Right renal pelvis (tissue), 4 donors: ENCODE results near the gene GPR45. TPM values are rescaled to one million over a fixed set of nuclear protein-coding genes. Genes with fewer than 3 reads are reported as not detected.

ENCODE experiments used
- DNase-seq, 4 donors: peaks; one replicate each; pipeline ENCODE4 v3.0.0-alpha.2; 2013; ENCODE audit warnings: low read depth in 4 of 4, low spot score in 3 of 4, missing footprints in 1 of 4
- polyA plus RNA-seq, 4 donors: library from polyadenylated mRNA; unstranded; fragments of 120-200 nt; gene quantifications; one replicate each; pipeline ENCODE4 v1.2.1, GENCODE V29; 2013; ENCODE audit not compliant: insufficient read length in 4 of 4

The GPR45 gene
- polyA plus RNA-seq, 4 donors: 0.08 to 0.19 (median 0.13) TPM; not detected in 1

DNA sequence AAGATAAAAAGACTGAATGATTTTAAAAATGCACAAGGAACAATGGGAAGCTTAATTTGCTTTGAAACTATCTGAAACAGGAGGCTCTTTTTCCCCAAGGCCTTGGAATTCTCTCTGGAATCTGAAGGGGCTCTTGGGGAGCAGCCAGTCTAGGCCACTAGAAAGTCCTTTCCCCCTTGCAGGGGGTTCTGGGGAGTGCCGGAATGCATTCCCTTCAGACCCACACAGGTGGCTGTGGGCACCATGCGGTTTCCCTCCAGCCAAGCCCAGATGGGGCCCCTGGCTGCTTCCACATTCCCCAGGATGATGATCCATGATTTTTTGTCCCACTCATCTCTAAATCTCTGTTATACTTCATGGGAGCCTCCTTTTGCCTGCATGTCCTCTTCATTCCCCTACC, 10.7 kb downstream of the GPR45 start:
- no peak for DNase-seq

DNA sequence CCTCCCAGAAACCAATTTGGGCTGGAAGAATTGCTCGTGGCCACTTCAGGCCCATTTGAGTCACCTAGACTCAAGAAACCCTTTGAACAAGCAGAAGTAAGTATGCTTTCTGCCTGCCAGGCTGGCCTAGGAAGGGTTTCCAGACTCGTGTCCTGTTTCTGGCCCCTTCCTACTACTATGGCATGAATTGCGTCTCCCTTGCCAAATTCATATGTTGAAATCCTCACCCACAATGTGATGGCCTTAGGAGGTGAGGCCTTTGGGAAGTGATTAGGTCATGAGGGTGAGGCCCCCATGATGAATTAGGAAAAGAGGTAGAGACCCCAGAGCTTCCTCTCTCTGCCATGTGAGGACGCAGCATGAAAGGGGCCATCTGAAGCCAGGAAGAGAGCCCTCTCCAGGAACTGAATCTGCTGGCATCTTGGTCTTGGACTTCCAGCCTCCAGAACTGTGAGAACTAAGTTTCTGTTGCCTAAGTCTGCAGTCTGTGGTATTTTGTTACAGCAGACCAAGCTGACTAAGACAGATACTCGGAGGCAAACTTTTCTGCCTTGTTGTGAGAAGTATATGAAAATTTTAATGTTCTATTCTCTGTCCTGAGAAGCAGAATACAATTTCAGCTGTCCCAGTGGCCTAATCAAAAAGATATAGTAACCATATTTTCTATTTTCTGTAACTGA, 13.1 kb downstream of the GPR45 start:
- DNase-seq: no peak

DNA sequence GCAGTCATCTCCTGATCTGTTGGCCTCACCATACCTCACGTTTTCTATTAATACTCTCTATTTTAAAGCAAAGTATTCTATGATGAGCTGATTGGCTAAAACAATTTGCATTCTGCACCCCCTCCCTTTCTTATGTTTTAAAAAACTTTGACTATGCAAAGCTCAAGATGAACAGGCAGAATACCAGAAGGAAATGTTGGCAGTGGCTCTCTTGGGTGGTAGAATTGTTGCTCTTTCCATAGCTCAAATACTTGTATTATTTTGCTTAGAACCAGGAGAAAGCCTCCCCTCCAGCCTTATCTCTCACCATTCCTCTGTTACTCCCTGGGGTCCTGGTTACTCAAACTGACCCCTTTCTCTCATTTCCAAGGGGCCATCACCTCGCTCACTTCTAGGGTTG, 14.4 kb downstream of the GPR45 start:
- no peak for DNase-seq

DNA sequence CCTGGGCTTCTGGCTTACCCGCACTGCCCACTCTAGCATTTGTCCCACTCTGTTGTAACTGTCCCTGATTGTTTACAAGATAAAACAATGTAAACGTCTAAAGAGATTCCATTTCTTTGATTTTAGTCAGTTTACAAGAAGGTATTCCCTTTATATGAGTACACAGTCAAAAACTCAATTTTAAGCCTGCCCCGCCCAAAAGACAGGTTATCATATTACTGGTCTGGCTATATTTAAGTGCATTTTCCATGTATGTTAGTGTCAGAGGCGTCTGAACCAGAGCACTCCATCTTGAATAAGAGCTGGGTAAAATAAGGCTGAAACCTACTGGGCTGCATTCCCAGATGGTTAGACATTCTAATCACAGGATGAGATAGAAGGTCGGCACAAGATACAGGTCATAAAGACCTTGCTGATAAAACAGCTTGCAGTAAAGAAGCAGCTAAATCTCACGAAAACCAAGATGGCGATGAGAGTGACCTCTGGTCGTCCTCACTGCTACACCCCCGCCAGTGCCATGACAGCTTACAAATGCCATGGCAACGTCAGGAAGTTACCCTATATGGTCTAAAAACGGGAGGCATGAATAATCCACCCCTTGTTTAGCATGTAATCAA, 15.0 kb downstream of the GPR45 start:
- DNase-seq: no peak

DNA sequence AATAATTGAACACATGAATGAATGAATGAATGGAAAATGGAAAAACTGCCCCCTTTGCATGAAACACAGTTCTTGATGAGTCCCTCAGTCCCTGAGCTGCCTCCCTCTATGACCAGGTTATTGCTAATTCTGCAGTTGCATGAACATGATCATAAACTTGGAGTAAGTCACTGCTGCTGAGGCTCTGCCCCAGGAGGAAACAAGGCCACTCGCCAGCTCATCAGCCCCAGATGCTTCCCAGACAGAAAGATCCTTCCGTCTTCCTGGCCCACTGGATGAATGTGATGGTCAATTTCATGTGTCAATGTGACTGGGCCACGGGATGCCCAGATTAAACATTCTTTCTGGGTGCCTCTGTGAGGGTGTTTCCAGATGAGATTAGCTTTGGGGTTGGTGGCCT, 16.4 kb downstream of the GPR45 start:
- DNase-seq: no peak

DNA sequence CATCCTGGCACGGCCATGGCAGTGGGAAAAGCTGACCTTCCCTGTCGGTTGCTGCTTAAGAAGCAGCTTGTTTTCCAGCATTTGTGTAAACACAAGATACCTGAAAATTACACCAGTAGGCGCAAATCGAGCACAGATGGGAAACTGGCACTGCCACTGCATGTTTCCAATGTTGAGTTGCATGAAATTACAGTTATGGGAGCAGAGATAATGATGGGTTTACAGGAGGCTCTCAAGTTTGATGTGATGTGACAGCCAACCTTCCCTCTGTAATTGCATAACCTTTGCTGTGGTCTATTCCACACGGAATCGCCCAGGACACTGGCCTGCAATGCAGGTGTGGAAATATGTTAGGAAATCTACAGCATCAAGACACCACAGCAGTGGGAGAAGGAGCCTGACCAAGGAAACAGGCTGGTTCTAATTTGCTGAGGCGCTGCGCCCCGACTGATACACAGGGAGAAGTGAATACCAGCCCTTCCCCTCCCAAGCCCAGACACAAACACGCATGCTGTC, 17.4 kb downstream of the GPR45 start:
- no peak for DNase-seq

DNA sequence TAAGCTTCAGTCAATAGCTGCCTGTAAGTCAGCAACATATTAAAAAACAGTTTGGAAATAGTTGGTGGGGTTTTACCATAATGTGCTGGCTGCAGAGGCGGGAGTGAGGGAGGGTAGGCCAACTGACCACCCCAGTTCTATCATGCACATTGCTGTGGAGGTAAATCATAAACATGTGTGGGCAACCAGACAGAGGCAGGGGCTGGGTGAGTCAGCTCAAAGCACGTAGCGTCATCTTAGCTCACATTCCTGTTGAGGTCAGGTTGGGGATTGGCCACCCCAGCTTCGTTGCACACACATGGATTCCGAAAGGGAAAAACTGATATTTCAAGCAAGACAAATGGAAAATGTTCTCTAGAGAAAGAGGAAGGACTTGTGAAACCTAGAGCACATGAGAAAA, 19.5 kb downstream of the GPR45 start:
- no peak for DNase-seq

DNA sequence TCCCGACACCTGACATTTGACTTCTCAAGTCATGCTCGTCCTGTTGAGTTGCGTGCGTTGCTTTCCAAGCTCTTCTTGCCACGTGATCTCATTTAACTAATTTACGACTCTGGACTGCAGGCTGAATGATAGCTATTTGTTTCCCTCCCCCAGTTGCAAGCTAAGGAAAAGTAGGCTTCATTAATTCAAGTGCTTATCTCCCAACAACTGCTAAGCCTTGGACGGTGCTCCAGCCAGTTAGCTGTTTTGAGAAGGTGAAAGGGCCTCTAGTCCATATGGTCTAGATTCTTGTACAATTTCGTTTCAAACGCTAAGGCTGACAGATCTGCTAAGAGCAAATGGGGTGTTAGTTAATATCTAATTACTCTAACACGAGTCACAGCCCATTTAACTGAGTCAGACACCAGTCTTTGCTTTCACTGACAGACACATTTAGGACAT, 21.1 kb downstream of the GPR45 start:
- peak in 3 of 4 donors; percentile 30 to 53 (median 36) for DNase-seq

DNA sequence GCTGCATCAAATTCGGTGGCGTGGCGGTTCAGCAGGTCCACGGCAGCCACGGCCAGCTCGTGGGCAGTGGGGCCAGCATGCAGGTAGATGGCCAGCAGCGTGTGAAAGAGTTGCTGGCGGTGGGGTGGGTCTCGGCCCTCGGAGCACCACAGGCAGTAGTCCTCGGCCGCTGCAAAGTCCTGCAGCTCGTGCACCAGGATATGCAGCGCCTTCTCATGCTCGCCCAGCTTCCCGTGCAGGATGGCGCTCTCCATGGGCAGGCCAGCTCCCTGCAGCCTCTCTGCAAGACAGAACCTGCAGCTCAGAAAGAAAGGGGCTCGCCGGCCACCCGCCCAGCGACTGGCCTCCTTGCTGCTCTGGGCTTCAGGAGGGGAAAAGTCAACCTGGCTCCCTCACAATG, 27.9 kb downstream of the GPR45 start:
- no peak for DNase-seq

DNA sequence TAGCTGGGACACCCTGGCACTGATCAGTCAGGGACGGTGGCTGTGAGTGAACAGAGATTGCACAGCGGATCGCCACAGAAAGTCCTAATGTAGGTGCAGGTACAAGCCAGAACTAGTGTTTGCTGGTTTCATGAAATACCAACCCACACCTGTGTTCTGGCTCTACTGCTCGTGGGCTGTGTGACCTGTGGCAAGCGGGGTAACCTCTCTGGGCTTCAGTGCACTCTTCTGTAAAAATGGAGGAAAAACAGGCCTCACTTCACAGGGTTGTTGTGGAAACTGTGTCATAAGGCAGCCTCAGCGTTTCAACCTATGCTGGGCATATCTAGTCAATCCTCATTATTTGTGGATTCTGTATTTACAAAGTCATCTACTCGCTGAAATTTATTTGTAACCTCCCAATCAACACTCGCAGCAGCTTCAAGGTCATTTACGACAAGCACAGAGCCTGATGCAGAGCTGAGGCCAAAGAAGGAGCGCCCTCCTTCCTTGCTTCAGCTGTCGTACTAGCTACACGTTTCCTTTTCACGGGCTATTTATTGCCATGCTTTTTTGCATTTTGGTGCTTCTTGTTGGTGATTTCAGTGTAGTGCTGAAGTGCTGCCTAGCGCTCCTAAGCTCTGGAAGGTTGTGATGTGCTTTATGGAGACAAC, 30.0 kb downstream of the GPR45 start:
- no peak for DNase-seq

DNA sequence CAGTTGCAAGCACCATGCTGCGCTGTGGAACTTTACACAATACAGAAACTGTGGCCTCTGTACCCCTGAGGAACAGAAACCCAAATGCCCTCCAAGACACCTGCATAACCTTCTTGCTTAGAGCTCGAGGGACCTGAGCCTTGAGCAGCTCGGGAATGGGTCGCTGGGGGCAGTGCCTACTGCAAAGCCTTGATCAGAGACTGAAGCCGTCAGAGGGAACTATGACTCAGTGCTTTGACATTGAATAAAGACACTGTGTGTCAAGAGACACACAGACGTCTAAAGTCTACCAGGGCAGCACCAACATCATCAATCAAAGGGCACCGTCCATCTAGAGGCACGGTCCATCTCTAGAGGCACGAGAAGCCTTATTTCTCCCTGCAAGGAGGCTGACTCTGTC, 30.6 kb downstream of the GPR45 start:
- DNase-seq: no peak

DNA sequence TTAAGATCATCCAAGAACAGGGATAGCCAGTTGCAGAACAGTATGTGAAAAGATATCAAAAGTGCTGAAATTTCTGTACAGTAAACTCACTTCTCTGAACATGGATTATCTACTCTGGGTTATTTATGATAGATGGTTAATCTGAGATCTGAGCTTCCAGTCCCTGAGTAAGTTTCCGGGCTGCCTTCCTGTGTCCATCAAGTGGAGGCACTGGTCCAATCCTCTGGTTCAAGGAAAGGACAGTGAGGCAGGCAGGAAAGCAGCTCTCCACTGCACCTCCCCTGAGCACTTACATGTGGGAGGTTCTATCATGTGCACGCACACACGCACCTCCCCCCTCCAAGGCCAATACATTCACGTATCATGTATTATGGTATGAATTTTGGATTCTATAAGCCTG, 32.5 kb downstream of the GPR45 start:
- no peak for DNase-seq

DNA sequence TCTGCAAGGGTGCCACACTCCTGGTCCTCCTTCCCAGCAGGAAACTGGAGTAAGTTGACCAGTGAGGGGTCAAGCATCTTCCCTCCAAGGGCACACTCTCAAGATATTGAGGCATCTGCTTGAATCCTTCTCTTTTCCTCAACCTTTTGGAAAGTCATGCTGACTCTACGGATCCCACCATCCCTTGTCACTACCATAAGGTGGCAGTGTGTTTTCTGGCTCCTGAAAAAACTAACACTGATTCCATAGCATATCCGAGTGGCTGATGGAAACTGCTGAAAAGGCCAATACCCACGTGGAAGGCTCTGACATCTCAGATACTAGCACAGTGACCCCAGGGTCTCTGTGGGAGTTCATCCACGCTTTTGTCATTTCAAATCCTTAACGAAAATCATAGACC, 37.1 kb downstream of the GPR45 start:
- no peak for DNase-seq

DNA sequence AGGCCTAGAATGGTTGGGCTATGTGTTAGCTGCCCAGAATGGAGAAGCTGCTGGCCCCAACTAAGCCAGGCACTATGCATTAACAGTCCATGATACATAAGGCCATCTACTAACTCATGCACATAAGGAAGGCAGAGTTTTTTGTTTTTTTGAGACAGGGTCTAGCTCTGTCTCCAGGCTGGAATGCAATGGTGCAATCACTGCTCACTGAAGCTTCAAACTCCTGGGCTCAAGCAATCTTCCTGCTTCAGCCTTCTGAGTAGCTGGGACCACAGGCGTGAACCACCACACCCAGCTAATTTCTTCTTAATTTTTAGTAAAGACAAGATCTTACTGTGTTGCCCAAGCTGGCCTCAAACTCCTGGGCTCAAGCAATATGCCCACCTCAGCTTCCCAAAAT, 37.6 kb downstream of the GPR45 start:
- no peak for DNase-seq

DNA sequence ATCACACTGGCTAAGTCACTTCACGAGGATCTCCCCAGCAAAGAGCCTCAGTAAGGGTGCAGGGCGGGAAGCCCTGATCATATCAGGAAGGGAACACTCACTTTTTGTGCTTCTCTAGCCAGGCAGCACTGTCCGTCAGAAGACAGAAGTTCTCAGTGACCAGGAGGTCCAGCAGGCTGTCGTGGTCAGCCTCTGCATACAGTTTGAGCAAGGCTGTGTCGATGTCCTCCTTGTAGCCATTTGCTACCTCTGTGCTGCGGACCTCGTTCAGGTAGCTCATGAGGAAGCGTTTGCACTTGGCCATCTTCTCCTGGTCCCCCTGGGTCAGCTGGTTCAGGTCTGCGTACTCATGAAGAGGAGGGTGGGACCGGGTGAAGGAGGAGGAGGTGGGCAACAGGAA, 38.7 kb downstream of the GPR45 start:
- DNase-seq: no peak

DNA sequence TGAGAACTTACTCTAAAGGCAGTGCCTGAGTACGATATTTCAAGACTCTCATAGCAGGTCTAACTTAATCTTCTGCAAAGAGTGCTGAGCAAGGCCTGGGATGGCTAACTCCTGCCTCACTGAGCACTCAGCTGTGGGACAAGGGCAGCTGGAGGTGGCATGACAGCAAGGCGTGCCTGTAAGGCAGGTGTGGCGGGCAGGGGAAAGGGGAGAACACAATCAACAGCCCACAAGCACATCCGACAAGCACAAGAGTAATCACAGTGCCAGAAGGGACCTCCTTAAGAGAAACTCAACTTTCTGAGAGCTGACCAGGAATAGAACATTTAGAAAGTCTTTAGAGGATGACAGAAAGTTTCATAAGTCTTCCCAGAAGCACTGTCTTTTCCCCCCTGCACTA, 42.0 kb downstream of the GPR45 start:
- DNase-seq: no peak

DNA sequence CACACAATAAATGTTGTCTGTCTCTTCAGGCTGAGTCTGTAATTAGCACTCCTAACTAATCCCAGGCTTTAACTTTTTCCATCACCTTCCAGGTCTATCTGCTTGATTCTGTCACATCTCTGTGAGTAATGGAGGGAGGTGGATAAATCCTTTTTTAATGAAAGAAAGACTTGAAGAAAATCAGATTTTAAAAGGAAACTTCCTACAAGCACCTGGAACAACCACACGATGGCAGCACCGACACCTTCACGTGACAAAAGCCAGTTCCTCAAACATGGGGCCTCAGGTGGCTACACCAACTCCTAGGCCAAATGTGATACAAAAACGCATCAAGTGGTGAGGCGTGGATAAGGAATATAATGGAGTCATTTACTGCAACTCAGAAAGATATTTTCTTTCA, 46.1 kb downstream of the GPR45 start:
- no peak for DNase-seq

DNA sequence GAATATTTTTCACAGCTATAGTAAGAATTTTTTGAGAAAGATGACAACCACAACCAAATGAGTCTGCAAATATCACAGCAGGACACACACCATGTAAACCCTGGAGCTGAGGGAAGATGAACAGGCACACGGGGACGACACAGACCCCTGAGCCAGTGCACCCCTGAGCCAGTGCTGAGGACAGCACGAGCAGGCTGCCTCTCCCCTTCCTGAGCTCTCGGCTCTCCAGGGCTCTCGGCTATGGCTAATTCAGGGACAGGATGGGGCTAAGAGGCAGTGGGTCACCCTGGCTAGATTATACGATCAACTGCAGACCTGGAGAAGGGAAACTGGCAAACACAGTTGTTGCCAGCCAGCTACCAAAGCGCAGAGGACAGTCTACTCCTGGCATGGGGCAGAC, 46.6 kb downstream of the GPR45 start:
- no peak for DNase-seq

DNA sequence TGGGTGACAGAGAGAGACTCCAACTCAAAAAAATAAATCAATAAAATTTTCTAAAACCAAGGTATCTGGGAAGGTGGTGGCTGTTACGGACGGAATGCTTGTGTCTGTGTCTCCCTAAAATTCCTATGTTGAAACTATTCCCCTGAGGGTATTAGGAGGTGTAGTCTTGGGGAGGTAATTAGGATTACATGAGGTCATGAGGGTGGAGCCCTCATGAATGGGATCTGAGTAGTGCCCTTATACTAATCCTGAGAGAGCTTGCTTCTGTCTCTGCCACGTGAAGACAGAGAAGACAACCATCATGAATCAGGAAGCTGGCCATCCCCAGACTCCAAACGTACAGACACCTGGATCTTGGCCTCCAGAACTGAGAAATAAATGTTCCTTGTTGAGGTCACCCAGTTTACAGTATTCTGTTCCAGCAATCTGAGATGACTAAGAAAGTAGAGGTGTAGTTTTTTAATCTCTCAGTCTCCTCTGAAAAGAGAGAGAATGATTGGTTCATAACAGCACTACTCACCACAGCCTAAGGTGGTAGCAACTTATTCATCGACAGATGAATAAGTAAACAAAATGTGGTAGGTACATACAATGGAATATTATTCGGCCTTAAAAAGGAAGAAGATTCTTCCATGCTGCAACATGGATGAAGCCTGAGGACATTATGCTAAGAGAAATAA, 49.6 kb downstream of the GPR45 start:
- no peak for DNase-seq

DNA sequence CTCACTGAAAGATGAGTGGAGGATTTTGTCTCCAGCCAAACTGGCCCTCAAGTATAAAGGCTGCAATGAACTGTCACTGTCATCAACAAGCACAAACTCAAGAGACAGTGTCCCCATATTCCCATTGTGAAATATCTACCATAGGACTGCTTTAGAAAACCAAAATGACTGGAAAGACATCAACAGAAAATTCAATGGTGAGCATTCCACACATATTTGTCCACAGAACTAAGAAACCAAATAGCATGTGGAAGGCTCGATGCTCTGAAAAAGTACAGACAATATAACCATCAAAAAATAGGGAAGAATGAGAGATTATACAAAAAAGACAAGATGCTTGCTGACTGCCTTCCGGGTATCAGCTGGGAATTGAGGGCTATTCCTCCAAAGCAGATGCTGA, 50.4 kb downstream of the GPR45 start:
- no peak for DNase-seq
